GDM1 (cell line): ENCODE measurements around the gene JAG1.

Experiments used
- DNase-seq: peaks from one replicate; lab custom pipeline; 2025; lab: John Stamatoyannopoulos, UW

JAG1 gene

DNA sequence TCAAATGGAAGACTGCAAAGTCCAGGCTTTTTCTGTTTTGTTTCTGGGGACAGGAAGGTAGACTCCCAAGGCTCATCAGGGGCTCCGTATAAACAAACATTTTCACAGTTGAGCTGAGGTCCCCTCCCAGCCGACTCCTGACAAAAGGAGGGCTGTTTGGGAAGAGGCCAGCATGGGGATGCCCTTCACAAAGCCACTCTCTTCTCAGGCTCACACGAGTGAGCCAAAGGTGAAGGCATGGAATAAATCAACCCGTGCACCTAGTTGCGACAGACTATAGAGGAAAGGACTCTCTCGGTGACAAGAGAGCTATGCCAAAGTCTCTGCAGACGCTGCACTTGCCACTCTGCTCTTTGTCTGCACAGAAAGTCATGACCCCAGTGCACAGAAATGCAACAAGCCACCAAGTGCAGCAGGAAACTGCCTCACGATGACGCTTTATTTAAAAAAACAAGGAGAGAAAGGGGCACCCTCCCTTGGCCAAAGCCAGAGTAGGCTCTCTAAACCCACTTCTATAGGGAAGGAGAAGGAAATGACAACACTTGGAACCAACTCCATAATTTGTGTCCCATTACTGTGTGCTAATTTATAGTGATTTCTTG lies 21.0 kb downstream of the JAG1 start:
- DNase-seq: no peak

DNA sequence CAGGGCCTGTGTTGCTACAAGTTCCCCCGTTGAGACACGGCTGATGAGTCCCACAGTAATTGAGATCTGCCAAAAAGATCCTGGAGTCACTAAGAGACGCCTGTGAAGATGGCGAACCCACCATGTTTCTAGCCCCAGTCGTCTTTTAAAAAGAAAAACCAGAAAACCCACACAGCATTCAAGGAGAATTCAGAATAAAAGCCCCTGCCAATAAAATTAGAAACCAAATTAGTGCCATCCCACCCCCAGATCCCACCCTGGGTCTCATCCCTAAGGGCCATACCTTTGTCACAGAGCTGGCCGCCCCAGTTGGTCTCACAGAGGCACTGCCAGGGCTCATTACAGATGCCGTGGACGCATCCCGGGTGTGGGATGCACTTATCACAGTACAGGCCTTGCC lies 21.6 kb downstream of the JAG1 start:
- DNase-seq: no peak

DNA sequence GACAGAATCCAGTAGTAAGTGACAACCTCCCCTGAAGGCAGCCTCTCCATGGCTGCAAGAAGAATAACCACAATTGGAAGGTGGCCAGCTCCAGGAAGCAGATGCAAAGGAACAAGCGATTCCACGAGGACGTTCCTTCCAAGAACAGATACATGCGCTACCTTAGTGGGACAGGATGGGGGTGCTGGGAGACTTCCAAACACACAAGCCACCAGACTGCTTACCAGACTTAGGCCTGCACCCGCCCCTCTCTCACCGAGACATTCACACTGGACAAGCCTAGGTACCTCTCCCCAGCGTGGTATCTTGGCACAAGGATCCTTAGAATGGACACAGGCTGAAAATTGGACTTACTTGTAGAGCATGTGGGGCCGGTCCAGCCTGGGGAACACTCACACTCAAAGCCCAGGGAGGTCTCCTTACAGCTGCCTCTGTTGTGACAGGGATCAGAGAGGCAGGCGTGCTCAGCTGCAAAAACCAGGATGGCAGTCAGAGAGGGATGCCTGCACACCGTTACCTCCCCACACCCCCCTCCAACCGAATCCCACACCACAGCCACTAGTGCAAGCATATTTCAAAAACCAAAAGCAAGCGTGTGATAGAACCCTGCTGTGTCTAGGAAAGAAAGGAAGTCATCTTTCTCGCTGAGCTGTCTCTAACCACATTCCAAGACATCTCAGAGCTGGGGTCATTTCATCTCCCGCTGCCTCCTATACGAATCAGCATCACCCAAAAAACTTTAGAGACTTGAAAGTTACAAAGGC lies 22.4 kb downstream of the JAG1 start:
- DNase-seq: peak; percentile 28

DNA sequence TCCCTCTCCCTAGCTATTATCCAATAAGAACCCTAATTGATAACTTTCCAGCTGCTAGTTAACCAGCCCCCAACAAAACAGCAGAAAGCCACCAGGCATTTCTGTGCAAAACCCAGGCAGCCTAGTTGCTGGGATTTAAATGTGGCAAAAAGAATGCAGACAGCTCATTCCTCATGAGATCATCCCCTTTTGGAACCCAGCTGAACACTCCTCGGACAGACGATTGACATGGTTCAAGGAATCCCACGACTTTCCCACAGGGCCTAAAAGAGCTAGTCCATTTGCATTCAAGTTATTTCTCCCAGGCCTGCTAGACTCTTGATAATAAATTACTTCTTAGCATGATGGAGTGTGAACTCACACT lies 24.0 kb downstream of the JAG1 start:
- no peak for DNase-seq

DNA sequence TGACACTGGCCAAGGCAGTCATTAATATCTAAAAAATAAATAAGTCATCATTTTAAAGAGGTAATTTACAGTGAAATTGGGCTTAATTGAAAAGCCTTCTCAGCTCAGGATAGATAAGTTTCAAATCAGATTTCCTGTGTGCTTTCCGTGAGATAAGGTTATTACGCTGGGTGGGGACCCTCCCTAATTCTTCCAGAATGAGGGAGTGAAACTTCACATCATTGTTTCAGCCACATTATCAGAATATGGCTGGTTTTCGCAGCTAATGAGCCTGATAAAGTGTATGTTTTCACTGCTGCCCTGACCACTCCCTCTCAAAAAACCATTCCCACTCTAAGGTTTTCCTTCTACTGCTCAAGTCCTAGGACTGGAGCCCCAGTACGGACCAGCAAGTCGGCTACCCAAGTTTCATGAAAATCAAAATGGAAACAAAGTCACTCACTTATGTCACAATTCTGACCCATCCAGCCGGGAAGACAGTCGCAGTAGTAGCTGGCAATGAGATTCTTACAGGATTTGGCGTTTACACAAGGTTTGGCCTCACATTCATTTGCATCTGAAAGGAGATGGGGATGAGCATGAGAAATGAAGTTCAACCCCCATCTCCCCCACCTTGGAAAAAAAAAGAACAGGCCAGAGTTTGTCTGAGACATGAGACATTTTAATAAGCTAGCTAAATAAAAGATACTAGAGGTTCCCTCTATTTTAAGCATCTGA lies 24.6 kb downstream of the JAG1 start:
- no peak for DNase-seq

DNA sequence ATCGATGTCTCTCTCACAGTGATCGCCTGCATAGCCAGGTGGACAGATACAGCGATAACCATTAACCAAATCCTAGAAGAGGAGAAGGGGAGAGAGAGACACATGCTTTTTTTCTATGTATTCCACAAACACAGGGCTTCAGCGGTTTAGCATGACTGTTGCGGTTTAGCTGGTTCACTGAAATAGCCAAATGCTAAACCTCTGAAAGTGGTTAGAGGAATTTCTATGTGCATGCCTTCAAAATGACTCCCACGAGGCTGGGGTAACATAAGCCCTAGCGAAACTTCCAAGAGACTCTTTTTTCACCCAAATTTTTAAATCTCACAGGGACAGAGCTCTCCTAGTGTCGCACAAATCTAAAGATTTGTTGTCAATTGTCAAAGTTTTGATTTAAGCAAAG lies 25.1 kb downstream of the JAG1 start:
- DNase-seq: no peak

DNA sequence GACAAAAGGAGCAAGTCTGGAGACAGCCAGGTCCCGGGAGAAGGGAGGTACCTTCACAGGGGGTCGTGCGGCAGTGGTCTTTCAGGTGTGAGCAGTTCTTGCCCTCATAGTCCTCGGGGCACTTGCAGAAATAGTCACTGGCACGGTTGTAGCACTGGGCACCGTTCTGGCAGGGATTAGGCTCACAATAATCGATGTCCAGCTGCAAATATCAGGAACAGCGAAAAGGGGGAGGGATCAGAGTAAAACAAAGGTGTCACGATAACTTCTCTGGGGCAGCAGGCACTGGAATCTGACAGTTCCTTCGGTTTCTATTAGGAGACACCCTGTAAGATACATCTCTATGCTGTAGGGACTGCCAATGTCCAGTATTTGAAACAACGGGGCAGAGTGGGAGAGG lies 25.9 kb downstream of the JAG1 start:
- no peak for DNase-seq

DNA sequence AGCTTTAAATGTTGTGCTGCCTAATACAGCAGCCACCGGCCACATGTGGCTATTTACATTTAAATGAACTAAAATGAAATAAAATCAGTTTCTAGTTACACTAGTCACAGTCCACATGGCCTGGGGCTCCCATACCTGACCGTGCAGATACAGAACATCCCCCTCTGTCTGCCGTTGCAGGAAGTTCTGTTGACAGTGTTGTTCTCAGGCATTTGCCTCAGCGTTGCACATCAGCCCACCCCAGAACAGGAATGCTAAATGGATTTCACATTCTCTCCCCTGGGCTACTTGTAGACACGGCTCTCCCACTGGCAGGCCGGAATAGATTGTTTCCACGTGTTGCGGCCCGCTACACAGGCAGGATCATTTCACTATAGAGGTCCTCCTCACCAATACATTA lies 26.3 kb downstream of the JAG1 start:
- DNase-seq: no peak

DNA sequence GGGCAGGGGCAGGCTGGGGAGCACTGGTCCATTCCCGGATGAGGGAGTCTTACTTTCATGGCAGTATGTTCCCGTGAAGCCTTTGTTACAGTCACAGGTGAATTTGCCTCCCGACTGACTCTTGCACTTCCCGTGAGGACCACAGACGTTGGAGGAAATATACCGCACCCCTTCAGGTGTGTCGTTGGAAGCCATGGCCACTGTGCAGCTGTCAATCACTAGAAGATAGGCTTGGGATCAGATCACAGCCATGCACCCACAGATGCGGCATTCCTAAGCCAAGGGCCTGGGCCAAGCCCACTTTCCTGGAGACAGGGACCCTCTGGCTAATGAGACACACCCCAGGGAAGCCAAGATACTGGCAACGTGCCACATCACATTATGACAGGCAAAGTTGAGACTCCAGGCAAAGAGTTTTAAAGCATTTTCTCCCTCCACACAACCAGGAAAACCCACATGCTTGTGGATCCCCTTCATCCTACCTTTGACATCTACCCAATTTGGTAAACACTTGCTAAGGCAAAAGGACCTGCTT lies 26.8 kb downstream of the JAG1 start:
- no peak for DNase-seq

DNA sequence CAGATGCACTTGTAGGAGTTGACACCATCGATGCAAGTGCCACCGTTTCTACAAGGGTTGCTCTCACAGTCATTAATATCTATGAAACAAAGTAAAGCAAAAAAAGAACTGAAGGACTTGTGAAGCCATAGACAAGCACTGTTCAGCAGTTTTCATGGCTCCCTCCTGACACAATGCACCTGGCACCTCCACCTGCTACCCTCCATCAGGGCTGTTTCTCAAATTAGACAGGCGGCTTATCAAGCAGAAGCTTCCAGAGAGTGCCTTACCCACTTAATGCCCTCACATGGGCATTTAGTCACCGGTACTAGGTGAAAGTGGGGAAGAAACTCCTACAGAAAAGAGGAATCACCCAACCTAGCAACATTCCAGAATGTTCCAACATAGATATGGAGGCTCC lies 27.8 kb downstream of the JAG1 start:
- DNase-seq: no peak

DNA sequence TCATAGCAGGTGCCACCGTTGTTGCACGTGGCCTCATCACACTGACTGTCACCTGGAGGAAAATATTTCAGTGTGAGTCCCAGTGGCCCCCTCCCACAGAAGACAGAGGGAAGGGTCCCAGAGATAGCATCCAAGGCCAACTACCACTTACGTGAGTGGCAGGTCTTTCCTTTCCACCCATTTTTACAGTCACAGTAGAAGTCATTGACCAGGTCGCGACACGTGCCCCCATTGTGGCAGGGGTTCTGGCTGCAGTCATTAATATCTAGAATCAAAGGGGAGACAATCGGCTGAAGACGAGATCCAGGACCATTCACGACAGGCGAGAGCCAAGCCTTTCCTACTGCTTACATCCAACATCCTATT lies 28.6 kb downstream of the JAG1 start:
- no peak for DNase-seq

DNA sequence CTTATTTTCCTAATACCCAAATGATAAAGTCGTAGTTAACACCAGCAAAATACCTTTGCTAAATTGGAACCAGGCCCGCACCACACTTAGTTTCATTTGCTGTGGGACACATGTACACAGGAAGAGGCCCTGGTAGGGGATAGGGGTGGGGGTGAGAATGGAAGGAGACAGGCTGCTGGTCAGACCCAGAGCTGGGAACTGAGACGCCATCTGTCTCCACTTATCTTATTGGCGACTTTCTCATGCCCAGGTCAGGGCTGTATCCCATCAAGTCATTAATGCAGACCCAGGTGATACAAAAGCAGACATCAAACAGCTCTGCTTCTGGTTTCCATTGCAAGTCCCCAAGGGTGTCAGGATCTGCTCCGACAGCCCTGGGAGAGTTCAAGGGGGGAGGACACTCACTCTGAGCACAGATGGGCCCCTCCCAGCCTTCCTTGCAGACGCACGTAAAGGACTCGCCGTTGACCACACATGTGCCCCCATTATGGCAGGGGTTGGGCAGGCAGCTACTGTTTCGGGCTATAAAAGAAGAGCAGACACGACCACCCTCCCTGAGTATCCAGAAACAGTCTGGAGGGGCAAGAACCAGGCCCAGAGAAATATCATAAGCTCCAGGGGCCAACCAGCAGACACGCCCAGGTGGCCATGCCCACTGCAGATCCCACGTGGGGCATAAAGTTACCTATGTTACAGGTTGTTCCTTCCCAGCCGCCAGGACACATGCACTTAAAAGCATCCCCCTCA lies 29.2 kb downstream of the JAG1 start:
- DNase-seq: no peak

DNA sequence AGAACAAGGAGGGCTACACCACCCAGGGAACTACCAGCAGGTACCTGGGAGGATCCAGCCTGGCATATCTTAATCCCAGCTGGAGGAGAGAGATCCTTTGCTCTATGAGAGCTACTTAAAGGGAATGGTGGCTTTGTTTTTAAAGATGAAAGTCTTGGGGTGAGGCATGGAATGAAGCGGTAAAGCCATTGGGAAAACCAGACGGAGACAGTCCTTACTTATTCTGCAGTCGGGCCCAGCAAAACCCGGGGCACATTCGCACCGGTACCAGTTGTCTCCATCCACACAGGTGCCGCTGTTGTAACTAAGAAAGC lies 30.3 kb downstream of the JAG1 start:
- no peak for DNase-seq

DNA sequence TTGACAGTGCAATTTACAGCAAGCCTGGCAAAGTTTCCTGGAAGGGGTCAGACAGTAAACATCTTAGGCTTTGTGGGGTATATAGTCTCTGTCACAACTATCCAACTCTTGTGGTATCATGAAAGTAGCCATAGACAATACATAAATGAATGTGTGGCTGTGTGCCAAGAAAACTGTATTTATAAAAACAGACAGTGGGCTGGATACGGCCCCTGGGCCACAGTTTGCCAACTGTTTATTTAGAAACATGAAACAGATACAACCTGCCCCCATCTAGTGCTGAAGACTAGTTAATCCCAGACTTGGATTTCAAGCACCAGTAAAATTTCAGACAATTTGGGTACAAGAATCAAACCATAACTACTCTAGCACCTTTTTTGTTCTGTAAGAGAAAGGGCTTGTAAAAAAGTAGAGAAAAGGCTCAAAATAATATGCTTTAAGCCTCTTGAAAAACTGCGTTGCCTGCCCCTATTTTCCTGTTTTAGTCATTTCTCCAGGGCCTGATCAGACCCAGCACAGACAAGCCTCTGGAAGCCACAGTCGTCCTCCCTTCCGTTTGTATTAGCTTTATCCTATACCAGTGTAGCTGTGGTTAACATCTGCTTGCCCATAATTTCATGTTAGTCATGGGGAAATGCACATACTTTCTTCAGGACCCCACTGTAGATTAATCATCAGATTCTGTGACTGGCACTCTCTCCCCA lies 30.8 kb downstream of the JAG1 start:
- DNase-seq: no peak

DNA sequence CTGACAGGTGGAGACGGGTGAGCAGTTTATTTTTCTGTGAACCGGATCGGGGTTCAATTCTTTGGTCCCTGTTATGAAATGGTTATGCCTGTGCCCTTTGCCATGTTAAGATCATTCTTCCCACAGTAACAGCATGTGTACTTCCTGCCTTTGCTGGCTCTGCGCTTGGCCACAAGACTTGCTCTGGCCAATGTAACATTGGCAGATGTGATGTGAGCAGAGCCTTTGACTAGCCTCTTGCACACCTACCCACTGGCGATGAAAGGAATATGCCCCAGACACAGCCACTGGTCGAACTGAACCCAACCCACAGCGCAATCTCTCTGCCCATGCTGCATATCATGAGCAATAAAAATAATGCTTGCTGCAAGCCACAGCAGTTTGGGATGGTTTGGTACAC lies 31.9 kb downstream of the JAG1 start:
- DNase-seq: no peak

DNA sequence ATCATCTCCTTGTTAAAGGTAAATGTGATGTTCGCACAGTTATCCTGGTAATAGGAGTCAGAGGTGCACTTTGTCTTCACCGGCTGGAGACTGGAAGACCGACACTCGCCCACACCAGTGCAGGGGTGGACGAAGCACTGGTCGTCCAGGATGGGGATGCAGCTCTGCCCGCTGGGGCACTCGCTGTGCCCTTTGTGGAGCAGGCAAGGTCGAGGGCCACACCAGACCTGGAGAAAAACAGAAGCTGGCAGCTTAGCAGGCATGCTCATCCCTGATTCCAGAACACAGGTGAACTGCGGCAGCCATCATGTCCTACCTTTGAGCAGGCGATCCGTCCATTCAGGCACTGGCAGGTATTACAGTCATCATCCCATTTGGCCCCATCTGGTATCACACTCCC lies 32.3 kb downstream of the JAG1 start:
- DNase-seq: no peak

DNA sequence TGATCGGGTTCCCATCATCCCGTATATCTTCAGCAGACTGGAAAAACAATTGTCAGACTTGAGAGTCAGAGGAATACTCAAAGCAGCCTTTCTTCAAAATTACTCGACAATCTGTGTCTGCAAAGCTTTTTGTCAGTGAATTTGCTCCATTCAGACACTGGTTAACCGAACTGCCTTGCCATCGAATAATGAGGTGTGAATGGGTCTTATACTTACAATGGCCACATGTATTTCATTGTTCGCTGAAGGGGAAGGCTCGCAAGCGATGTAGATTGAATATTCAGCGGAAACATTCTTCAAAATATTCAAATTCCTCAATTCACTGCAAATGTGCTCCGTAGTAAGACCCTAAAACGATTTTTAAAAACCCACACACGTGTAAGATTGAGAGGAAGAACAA lies 32.9 kb downstream of the JAG1 start:
- no peak for DNase-seq

DNA sequence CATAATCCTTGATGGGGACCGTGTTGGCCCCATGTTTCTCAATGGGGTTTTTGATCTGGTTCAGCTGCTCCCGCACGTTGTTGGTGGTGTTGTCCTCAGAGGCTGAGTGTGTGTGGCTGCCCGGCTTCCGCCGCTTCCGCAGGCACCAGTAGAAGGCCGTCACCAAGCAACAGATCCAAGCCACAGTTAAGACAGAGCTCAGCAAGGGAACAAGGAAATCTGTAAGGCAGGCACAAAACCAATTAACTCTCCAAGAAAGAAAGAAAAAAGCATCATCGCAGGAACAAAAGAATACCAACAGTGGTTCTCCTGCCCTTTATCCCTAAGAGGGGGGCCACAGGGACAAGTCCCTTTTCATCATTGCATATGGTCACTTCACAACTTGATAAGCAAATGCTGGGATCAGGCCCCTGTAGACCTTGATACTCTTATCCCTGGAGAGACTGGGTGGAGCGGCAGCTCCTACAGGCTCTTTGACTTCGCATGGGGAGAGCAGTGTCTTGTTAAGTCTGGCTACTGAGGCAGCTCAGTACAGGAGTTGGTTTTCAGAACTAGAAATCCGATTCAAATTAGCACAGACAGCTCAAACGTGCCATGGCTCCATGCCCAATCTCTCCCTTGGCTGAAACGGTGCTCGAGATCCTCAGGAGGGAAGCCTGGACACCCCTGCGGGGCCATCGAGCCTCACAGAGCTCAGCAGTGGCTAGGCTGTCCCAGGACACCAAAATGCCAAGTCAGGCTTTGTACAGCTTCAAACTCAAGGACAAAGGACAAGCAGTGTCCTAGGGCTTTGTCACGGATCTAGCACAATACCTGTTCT lies 33.9 kb downstream of the JAG1 start:
- no peak for DNase-seq

DNA sequence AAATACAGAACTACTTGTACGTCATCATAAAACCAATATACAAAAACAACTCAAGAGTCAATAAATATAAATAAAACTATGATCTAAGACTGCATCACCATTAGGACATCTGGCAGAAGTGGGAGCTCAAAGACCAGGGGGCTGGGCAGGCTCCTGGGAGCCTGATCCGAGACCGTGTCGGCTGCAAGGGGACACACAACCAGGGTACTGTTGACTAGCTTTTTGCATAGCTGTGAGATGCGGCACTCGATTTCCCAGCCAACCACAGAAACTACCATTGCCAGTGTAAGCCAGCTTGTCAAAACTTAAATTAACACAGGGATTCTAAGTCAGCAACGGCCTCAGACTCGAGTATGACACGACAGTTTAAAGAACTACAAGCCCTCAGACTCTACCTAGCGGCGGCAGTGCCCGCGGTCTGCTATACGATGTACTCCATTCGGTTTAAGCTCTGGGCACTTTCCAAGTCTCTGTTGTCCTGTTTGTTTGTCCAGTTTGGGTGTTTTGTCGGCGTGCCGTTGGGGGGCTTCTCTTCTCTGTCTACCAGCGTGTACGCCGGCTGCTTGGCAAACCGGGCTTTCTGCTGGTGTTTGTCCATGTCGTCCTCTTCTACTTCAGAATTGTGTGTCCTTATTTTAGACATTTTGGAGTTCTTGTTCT lies 34.6 kb downstream of the JAG1 start:
- DNase-seq: no peak

DNA sequence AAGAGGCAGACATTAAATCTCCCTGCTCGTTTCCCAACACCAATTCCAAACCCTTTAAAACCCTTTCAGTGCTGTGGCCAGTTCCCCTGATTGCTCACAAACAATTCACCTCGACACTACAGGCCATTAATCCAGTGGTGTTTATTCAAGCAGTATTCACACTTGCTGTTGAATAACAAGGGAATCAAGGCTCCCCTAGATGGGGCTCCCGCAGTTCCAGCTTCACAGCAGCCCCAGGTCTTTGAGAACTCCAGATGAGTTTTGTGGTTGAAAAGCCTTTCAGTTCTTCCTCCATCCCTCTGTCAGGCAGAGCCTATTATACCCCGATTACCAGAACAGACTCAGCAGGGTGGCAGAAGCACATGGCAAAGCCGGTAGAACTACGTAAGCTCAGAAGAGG lies 36.2 kb downstream of the JAG1 start:
- DNase-seq: no peak
